ENCODE data around the gene BLACAT1. TPM values are rescaled to one million over a fixed set of nuclear protein-coding genes. Genes with fewer than 3 reads are reported as not detected.

BLACAT1 gene
- total RNA-seq (2013), result not detected
- not detected for polyA plus RNA-seq
- polyA minus RNA-seq, result not detected in 2 replicates
- total RNA-seq, result 0 to 1.3 (median 0.08) reads per million in 11 experiments

GRCh38 chr1:205455581-205456382, at the start of gene BLACAT1:
TSS of gene BLACAT1 (minus strand) at chr1:205456045.
- no peaks in the 10 kb centered on the region for H3K79me2 ChIP-seq (ENCODE audit: insufficient read depth, low read length)
- peaks cover 53 to 90% of the 10 kb centered on the region in 2 donors for H3K27me3 ChIP-seq (ENCODE audit: control insufficient read depth in 2 of 2, insufficient read depth in 2 of 2, low read length in 2 of 2)
- intact Hi-C loops (cut with micrococcal nuclease), result no loop called here
- DNase-seq, result no peak
- Mint-ChIP-seq H3K4me3 (peak within 1 kb of the TSS in 1 of 2 donors; percentile 74), H3K36me3 (no peaks in the 10 kb centered on the region), H3K4me1 (peaks cover 6% of the 10 kb centered on the region), H3K27me3 (ENCODE audit: low read depth in 3 of 3) (peaks cover 80 to 92% (median 81%) of the 10 kb centered on the region in 3 donors), H3K27ac (no peak within 1 kb of the TSS), H3K9me3 (peaks cover 0 to 17% (median 2%) of the 10 kb centered on the region in 7 donors)
- no peaks in the 10 kb centered on the region for H3K36me3 ChIP-seq (replicated peaks in 1 of 2; ENCODE audit: control insufficient read depth in 1 of 2, insufficient read depth in 2 of 2, low read length in 2 of 2)
- H3K9me3 ChIP-seq (replicated peaks in 1 of 2; ENCODE audit: control insufficient read depth in 1 of 2, insufficient read depth in 1 of 2, low read length in 2 of 2), result peaks cover 0 to 18% of the 10 kb centered on the region in 2 donors
- H3K27ac ChIP-seq (ENCODE audit: low read depth in 1 of 2, low read length in 2 of 2), result no peak within 1 kb of the TSS
- H4K20me1 ChIP-seq (ENCODE audit: insufficient read depth, low read length), result no peaks in the 10 kb centered on the region
- no peak within 1 kb of the TSS for H3K9ac ChIP-seq (ENCODE audit: insufficient read depth, low read length, poor library complexity, severe bottlenecking)
- H3K4me2 ChIP-seq (replicated peaks; ENCODE audit: extremely low read depth, low read length, poor library complexity, severe bottlenecking), result peak within 1 kb of the TSS; percentile 22
- H3K4me1 ChIP-seq (ENCODE audit: control insufficient read depth in 1 of 2, insufficient read depth in 2 of 2, low read length in 2 of 2), result peaks cover 0 to 8% of the 10 kb centered on the region in 2 donors
- H2AFZ ChIP-seq (ENCODE audit: insufficient read depth, low read depth, low read length, poor library complexity, severe bottlenecking), result no peak within 1 kb of the TSS
- H3K4me3 ChIP-seq (replicated peaks in 1 of 3; ENCODE audit: low read depth in 2 of 3, low read length in 3 of 3), result no peak within 1 kb of the TSS
- TF ChIP-seq CTCF (IDR thresholded peaks at IDR 0.05), result no peak
- WGBS (ENCODE audit: insufficient coverage), result 3% methylated on average over 48 of the region's 53 CpGs

- H4K20me1 ChIP-seq (ENCODE audit: insufficient read depth, low read length), result no peaks in the 10 kb centered on the region
- H3K4me3 ChIP-seq (replicated peaks in 1 of 3; ENCODE audit: low read depth in 2 of 3, low read length in 3 of 3), result peak overlapping the region; percentile 39 to 79 (median 75)
- peak overlapping the region; percentile 92 for H2AFZ ChIP-seq (ENCODE audit: insufficient read depth, low read depth, low read length, poor library complexity, severe bottlenecking)
- intact Hi-C loops (cut with micrococcal nuclease), result no loop called here
- Mint-ChIP-seq H3K4me1 (peaks cover 22% of the 10 kb centered on the region), H3K4me3 (peak overlapping the region; percentile 79 to 86), H3K9me3 (no peaks in the 10 kb centered on the region), H3K27ac (peak overlapping the region in 1 of 7 donors; percentile 86), H3K27me3 (ENCODE audit: low read depth in 3 of 3) (peaks cover 5 to 7% (median 6%) of the 10 kb centered on the region in 3 donors), H3K36me3 (no peaks in the 10 kb centered on the region)
- no peaks in the 10 kb centered on the region for H3K79me2 ChIP-seq (ENCODE audit: insufficient read depth, low read length)
- TF ChIP-seq CTCF (IDR thresholded peaks at IDR 0.05), result no peak
- H3K4me2 ChIP-seq (replicated peaks; ENCODE audit: extremely low read depth, low read length, poor library complexity, severe bottlenecking), result peak overlapping the region; percentile 86
- no peaks in the 10 kb centered on the region for H3K36me3 ChIP-seq (replicated peaks in 1 of 2; ENCODE audit: control insufficient read depth in 1 of 2, insufficient read depth in 2 of 2, low read length in 2 of 2)
- no peaks in the 10 kb centered on the region for H3K9me3 ChIP-seq (replicated peaks in 1 of 2; ENCODE audit: control insufficient read depth in 1 of 2, insufficient read depth in 1 of 2, low read length in 2 of 2)
- no peak for DNase-seq
- H3K27me3 ChIP-seq (ENCODE audit: control insufficient read depth in 2 of 2, insufficient read depth in 2 of 2, low read length in 2 of 2), result no peaks in the 10 kb centered on the region
- peak overlapping the region; percentile 67 for H3K9ac ChIP-seq (ENCODE audit: insufficient read depth, low read length, poor library complexity, severe bottlenecking)
- peaks cover 12 to 20% of the 10 kb centered on the region in 2 donors for H3K4me1 ChIP-seq (ENCODE audit: control insufficient read depth in 1 of 2, insufficient read depth in 2 of 2, low read length in 2 of 2)
- H3K27ac ChIP-seq (ENCODE audit: low read depth in 1 of 2, low read length in 2 of 2), result no peak overlapping the region
- 18% methylated on average over 8 of the region's 18 CpGs for WGBS (ENCODE audit: insufficient coverage)
These were observed 49.4 kb upstream of the BLACAT1 start for GRCh38 chr1:205505076-205505729.

All from CD14-positive monocyte (primary cell).